IMR-90 (cell line): ENCODE measurements around the gene PC.

ENCODE experiments used
- CEBPB ChIP-seq: IDR thresholded peaks from 2 replicates; pipeline ENCODE4 v1.6.1; 2012; ENCODE audit warnings: low read depth, low read length, improper control_type of control experiment
- CTCF ChIP-seq: conservative IDR thresholded peaks from 2 replicates; pipeline ENCODE4 v1.5.1; 2012; ENCODE audit warnings: mild to moderate bottlenecking, low read depth, low read length, improper control_type of control experiment

DNA sequence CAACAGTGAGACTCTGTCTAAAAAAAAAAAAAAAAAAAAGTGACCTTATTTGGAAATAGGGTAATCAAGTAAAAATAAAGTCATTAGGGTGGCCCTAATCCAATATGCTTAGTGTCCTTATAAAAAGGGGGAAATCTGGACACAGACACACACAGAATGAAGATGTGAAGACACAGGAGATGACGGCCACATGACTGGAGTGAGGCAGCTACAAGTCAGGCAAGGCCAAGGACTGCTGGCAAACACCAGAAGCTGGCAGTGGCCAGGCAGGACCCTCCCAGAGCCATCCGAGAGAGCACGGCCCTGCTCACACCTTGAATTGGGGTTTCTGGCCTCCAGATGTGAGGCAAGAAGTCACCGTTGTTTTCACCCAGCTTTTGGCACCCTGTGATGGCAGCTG, 72.7 kb downstream of the PC start:
- TF ChIP-seq CTCF (no peak), CEBPB (no peak)
